Measurements from ENCODE around the gene ABCD2. TPM values are rescaled to one million over a fixed set of nuclear protein-coding genes. Genes with fewer than 3 reads are reported as not detected.

The ABCD2 gene
- total and polyA plus RNA-seq, 2 of the 4 experiments (the other 2 are of a cell fraction), result not detected

GRCh38 chr12:39605996-39606395 is 13.6 kb downstream of the ABCD2 start:
- H3K23ac ChIP-seq (ENCODE audit: low read depth, low read length), result no peak overlapping the region
- dilution Hi-C loops (cut with HindIII; ENCODE audit: low sequenced_read_pairs, unreplicated experiment), result no loop called here
- ChIA-PET POLR2A (ENCODE audit: unreplicated experiment) (no interaction called here), CTCF (no interaction called here)
- no peaks in the 10 kb centered on the region for H3K4me1 ChIP-seq (ENCODE audit: control insufficient read depth, insufficient read depth, low read length)
- no peaks in the 10 kb centered on the region for H3K9me1 ChIP-seq (ENCODE audit: insufficient read depth, low read length)
- H2BK120ac ChIP-seq (ENCODE audit: low read depth, low read length), result no peak overlapping the region
- in situ Hi-C loops (cut with MboI; ENCODE audit: low sequenced_read_pairs), result loop anchor here (10.0 to 25.0 kb wide), 2 partner anchors 61 to 294 kb away; no protein-coding TSS in a partner anchor
- no peak overlapping the region for H3K56ac ChIP-seq (ENCODE audit: extremely low read depth, insufficient read depth, low read length)
- H3K9ac ChIP-seq (ENCODE audit: low read depth, low read length), result no peak overlapping the region
- no peaks in the 10 kb centered on the region for H3K9me3 ChIP-seq (ENCODE audit: control insufficient read depth, insufficient read depth, low read length)
- WGBS, 2 experiments (ENCODE audit: extremely low coverage in 2 of 2, insufficient read length in 1 of 2), result no CpG with 5 or more reads among the region's 3 CpGs
- intact Hi-C loops (cut with micrococcal nuclease), result no loop called here
- H2AFZ ChIP-seq (replicated peaks; ENCODE audit: low read length, poor library complexity), result no peak overlapping the region
- BruUV-seq (replicated peaks), result no TSS peak
- no peak overlapping the region for H3K14ac ChIP-seq (replicated peaks; ENCODE audit: low read depth, low read length)
- TF ChIP-seq CHD1 (IDR thresholded peaks at IDR 0.05; ENCODE audit: low read depth, low read length), result no peak
- no peak for TF ChIP-seq MAZ (IDR thresholded peaks at IDR 0.05; ENCODE audit: borderline replicate concordance, low read depth, low read length)
- TF ChIP-seq ELK1 (IDR thresholded peaks at IDR 0.05; ENCODE audit: borderline replicate concordance, low read depth, low read length), result no peak
- TF ChIP-seq MAFK (IDR thresholded peaks at IDR 0.05; ENCODE audit: low read depth, low read length), result no peak
- no peak for TF ChIP-seq SMC3 (IDR thresholded peaks at IDR 0.05; ENCODE audit: low read depth, low read length)
- TF ChIP-seq, protein P1, sequence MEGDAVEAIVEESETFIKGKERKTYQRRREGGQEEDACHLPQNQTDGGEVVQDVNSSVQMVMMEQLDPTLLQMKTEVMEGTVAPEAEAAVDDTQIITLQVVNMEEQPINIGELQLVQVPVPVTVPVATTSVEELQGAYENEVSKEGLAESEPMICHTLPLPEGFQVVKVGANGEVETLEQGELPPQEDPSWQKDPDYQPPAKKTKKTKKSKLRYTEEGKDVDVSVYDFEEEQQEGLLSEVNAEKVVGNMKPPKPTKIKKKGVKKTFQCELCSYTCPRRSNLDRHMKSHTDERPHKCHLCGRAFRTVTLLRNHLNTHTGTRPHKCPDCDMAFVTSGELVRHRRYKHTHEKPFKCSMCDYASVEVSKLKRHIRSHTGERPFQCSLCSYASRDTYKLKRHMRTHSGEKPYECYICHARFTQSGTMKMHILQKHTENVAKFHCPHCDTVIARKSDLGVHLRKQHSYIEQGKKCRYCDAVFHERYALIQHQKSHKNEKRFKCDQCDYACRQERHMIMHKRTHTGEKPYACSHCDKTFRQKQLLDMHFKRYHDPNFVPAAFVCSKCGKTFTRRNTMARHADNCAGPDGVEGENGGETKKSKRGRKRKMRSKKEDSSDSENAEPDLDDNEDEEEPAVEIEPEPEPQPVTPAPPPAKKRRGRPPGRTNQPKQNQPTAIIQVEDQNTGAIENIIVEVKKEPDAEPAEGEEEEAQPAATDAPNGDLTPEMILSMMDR (conservative IDR thresholded peaks at IDR 0.05; ENCODE audit: low read depth, low read length), result no peak
- no peak for TF ChIP-seq MXI1 (IDR thresholded peaks at IDR 0.05; ENCODE audit: borderline replicate concordance, low read depth, low read length)
- no peak for TF ChIP-seq CEBPB (IDR thresholded peaks at IDR 0.05; ENCODE audit: low read depth, low read length)
- no peak for TF ChIP-seq POLR2A (IDR thresholded peaks at IDR 0.05; ENCODE audit: low read depth, low read length)
- no peak for TF ChIP-seq NFE2L2 (IDR thresholded peaks at IDR 0.05; ENCODE audit: low read depth, low read length)
- TF ChIP-seq BHLHE40 (IDR thresholded peaks at IDR 0.05; ENCODE audit: low read depth, low read length), result no peak
- no peak for TF ChIP-seq RAD21 (IDR thresholded peaks at IDR 0.05; ENCODE audit: low read length)
- no peak for TF ChIP-seq RFX5 (IDR thresholded peaks at IDR 0.05; ENCODE audit: low read depth, low read length)
- TF ChIP-seq RCOR1 (IDR thresholded peaks at IDR 0.05; ENCODE audit: insufficient replicate concordance, low read length), result no peak
- no peak for TF ChIP-seq FOS (IDR thresholded peaks at IDR 0.05; ENCODE audit: low read depth, low read length)
- TF ChIP-seq, protein P2, sequence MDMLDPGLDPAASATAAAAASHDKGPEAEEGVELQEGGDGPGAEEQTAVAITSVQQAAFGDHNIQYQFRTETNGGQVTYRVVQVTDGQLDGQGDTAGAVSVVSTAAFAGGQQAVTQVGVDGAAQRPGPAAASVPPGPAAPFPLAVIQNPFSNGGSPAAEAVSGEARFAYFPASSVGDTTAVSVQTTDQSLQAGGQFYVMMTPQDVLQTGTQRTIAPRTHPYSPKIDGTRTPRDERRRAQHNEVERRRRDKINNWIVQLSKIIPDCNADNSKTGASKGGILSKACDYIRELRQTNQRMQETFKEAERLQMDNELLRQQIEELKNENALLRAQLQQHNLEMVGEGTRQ (IDR thresholded peaks at IDR 0.05; ENCODE audit: low read depth, low read length), result no peak
- H3K27ac ChIP-seq (ENCODE audit: insufficient read depth, low read length), result no peak overlapping the region
- H2AK5ac ChIP-seq (ENCODE audit: low read depth, low read length), result no peak overlapping the region
- H3K4me3 ChIP-seq (ENCODE audit: insufficient read depth, low read depth, low read length), result no peak overlapping the region
- no peak overlapping the region for H3K4ac ChIP-seq (ENCODE audit: low read depth, low read length)
- no peak overlapping the region for H2BK15ac ChIP-seq (ENCODE audit: low read depth, low read length)
- ATAC-seq (ENCODE audit: low read depth) (no peak), DNase-seq (no peak)
- H3K79me1 ChIP-seq (ENCODE audit: low read depth in 1 of 2, low read length in 2 of 2), result no peaks in the 10 kb centered on the region
- H3K27me3 ChIP-seq (ENCODE audit: control insufficient read depth, insufficient read depth, low read length), result no peaks in the 10 kb centered on the region
- no peak overlapping the region for H3K4me2 ChIP-seq (ENCODE audit: low read depth, low read length)
- H4K8ac ChIP-seq (ENCODE audit: low read depth in 2 of 2, low read length in 2 of 2), result no peak overlapping the region
- no peak overlapping the region for H2BK5ac ChIP-seq (ENCODE audit: low read depth, low read length, poor library complexity, severe bottlenecking)
- H4K5ac ChIP-seq (ENCODE audit: low read depth, low read length), result no peak overlapping the region
- H4K20me1 ChIP-seq (ENCODE audit: insufficient read depth, low read length), result no peaks in the 10 kb centered on the region
- no peak overlapping the region for H3K18ac ChIP-seq (ENCODE audit: low read depth, low read length)
- H3K36me3 ChIP-seq (ENCODE audit: control insufficient read depth, insufficient read depth, low read length), result no peaks in the 10 kb centered on the region
- H2BK20ac ChIP-seq (ENCODE audit: low read depth, low read length), result no peak overlapping the region
- no peak overlapping the region for H4K91ac ChIP-seq (ENCODE audit: insufficient read depth, low read depth, low read length)
- no peak overlapping the region for H2AK9ac ChIP-seq (replicated peaks; ENCODE audit: low read depth, low read length, poor library complexity)
